ENCODE results near the gene GLCE.

The GLCE gene

DNA sequence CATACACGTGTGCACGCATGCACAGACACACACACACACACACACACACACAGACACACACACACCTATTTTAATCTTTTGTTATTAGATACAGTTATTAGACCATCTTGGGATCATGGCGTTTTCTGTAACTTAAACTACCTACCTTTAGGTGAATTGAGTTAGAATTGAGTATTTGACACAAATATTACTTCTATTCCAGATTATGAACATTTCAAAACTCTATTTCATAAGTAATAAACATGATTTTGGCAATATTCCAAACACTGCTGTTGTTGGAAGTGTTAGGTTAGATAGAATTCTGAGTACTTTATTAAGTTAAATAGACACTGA lies 65.6 kb downstream of the GLCE start:
- H3K36me3 ChIP-seq (ENCODE audit: control insufficient read depth, insufficient read depth, low read length): no peaks in the 10 kb centered on the region
- H3K27ac ChIP-seq (ENCODE audit: low read depth, low read length): no peak overlapping the region
- H3K9ac ChIP-seq (ENCODE audit: low read length): no peak overlapping the region
- H3K4me3 ChIP-seq (ENCODE audit: low read depth, low read length): no peak overlapping the region
- no peaks in the 10 kb centered on the region for H3K27me3 ChIP-seq (ENCODE audit: control insufficient read depth, insufficient read depth, low read length)
- no peaks in the 10 kb centered on the region; the same call in 1 of the 2 replicates for H3K4me1 ChIP-seq (ENCODE audit: control insufficient read depth, insufficient read depth, low read length)
- no peaks in the 10 kb centered on the region; the same call in 1 of the 2 replicates for H3K9me3 ChIP-seq (ENCODE audit: control insufficient read depth, insufficient read depth, low read depth, low read length)

DNA sequence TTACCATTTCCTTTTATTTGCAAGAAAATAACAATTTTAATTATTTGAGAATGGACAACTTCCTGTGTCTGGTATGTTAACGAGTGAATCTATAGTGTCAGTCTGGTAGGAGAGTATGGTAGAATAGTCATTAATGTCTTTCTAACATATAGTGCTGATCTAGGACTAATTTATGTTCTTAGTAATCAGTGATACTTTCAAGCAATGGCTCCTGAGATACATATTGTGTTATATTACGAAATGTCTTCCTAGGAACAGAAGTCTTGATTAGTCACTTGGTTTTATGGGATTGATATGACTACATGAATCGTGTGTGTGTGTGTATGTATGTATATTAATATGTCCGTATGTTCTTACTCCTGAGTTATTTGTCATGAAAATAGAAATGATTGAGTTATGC lies 71.7 kb downstream of the GLCE start:
- H3K27ac ChIP-seq (ENCODE audit: low read depth, low read length): no peak overlapping the region
- no peaks in the 10 kb centered on the region for H3K4me1 ChIP-seq (ENCODE audit: control insufficient read depth, insufficient read depth, low read length)
- H3K9ac ChIP-seq (ENCODE audit: low read length): no peak overlapping the region
- H3K27me3 ChIP-seq (ENCODE audit: control insufficient read depth, insufficient read depth, low read length): no peaks in the 10 kb centered on the region
- H3K4me3 ChIP-seq (ENCODE audit: low read depth, low read length): no peak overlapping the region
- H3K36me3 ChIP-seq (ENCODE audit: control insufficient read depth, insufficient read depth, low read length): no peaks in the 10 kb centered on the region
- no peaks in the 10 kb centered on the region for H3K9me3 ChIP-seq (ENCODE audit: control insufficient read depth, insufficient read depth, low read depth, low read length)

DNA sequence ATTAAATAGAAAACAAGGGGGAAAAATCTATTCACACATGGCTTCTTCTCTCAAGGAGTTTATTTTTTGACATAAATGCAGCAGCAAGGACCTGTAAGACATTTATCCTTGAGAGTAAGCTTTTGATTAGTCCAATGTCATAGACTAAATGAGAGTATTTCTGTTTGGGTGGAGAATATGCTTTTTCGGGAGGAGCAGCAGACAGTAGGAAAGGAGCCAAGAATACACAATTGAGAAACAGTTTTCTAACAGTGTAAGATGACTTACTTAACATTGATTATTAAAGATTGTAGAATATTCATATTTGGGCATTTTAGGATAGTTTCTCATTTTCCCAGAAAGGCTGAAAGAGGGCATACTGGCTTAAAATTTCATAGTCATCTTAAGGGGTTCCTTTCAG lies 72.3 kb downstream of the GLCE start:
- Histone ChIP-seq H3K36me3 (ENCODE audit: control insufficient read depth, insufficient read depth, low read length) (no peaks in the 10 kb centered on the region), H3K4me3 (ENCODE audit: low read depth, low read length) (no peak overlapping the region), H3K27ac (ENCODE audit: low read depth, low read length) (no peak overlapping the region), H3K4me1 (ENCODE audit: control insufficient read depth, insufficient read depth, low read length) (no peaks in the 10 kb centered on the region), H3K9me3 (ENCODE audit: control insufficient read depth, insufficient read depth, low read depth, low read length) (no peaks in the 10 kb centered on the region), H3K27me3 (ENCODE audit: control insufficient read depth, insufficient read depth, low read length) (no peaks in the 10 kb centered on the region), H3K9ac (ENCODE audit: low read length) (no peak overlapping the region)

DNA sequence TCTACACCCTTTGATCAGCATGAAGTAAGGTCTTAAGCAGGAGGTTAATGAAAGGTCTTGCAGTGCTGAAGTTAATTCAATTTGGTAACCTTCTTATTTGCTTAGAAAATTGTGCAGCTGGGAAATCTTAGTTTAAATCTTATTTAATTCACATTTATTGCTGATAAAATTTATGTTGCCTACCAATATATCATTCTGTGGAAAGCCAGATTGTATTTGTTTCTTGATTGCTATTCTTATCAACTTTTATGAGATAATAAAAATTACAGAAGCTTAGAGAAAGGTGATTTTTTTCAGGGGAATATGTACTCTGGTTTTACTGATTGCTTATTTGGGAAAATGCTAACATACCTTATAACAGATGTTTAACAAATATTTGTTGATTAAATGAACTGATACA lies 74.2 kb downstream of the GLCE start:
- H3K4me3 ChIP-seq (ENCODE audit: low read depth, low read length): no peak overlapping the region
- H3K27ac ChIP-seq (ENCODE audit: low read depth, low read length): no peak overlapping the region
- H3K9me3 ChIP-seq (ENCODE audit: control insufficient read depth, insufficient read depth, low read depth, low read length): no peaks in the 10 kb centered on the region
- no peaks in the 10 kb centered on the region for H3K36me3 ChIP-seq (ENCODE audit: control insufficient read depth, insufficient read depth, low read length)
- H3K27me3 ChIP-seq (ENCODE audit: control insufficient read depth, insufficient read depth, low read length): no peaks in the 10 kb centered on the region
- H3K9ac ChIP-seq (ENCODE audit: low read length): no peak overlapping the region
- H3K4me1 ChIP-seq (ENCODE audit: control insufficient read depth, insufficient read depth, low read length): no peaks in the 10 kb centered on the region

DNA sequence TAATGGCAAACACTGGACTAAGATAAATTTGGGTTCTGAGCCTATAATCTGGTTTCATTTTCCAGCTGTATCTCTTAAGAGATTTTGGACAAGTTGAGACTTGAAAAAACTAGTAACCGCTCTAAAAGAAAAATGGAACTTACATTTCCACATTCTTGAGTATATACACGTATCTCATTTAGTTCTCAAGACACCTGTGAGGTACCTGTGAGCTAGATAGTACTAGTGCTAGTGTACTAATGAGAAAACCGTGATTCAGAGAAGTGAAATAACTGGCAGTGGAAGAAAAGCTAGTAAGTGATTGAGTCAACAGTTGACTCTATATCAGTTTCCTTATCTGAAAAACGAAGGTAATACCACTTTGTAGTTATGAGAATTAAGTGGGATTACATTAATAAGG lies 76.1 kb downstream of the GLCE start:
- Histone ChIP-seq H3K9me3 (ENCODE audit: control insufficient read depth, insufficient read depth, low read depth, low read length) (no peaks in the 10 kb centered on the region), H3K36me3 (ENCODE audit: control insufficient read depth, insufficient read depth, low read length) (no peaks in the 10 kb centered on the region), H3K9ac (ENCODE audit: low read length) (no peak overlapping the region), H3K4me3 (ENCODE audit: low read depth, low read length) (no peak overlapping the region), H3K4me1 (ENCODE audit: control insufficient read depth, insufficient read depth, low read length) (no peaks in the 10 kb centered on the region), H3K27me3 (ENCODE audit: control insufficient read depth, insufficient read depth, low read length) (no peaks in the 10 kb centered on the region), H3K27ac (ENCODE audit: low read depth, low read length) (no peak overlapping the region)

DNA sequence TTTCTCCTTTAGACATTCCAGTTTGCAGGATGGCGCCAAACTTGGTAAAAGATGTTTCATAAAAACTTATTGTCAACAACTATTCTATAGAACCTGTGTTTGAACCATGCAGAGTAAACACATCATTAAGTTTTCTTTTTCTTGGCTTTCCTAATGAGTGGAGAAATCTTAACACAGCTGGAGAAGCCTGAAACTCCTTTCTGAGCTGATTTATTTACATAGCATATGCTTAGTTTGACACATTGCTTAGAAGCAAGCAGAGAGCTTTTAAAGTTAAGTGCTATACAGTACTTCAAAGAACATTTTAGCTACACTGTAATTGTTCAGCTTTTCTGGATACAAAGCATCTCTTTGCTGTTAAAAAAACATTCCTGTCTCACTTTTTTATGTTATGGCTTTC lies 77.3 kb downstream of the GLCE start:
- Histone ChIP-seq H3K4me3 (ENCODE audit: low read depth, low read length) (no peak overlapping the region), H3K4me1 (ENCODE audit: control insufficient read depth, insufficient read depth, low read length) (no peaks in the 10 kb centered on the region)

DNA sequence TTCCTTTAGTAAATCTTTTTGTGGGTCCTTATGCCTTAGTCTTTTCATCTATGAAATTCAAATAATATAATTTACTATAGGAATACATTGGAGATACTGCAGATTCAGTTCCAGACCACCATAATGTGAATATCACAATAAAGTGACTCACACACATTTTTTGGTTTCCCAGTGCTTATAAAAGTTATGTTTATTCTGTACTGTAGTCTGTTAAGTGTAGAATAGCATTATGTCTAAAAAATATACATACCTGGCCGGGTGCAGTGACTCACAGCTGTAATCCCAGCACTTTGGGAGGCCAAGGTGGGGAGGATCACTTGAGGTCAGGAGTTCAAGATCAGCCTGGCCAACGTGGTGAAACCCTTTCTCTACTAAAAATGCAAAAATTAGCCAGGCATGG lies 84.4 kb downstream of the GLCE start:
- Histone ChIP-seq H3K27me3 (ENCODE audit: control insufficient read depth, insufficient read depth, low read length) (no peaks in the 10 kb centered on the region), H3K4me1 (ENCODE audit: control insufficient read depth, insufficient read depth, low read length) (no peaks in the 10 kb centered on the region), H3K27ac (ENCODE audit: low read depth, low read length) (no peak overlapping the region), H3K36me3 (ENCODE audit: control insufficient read depth, insufficient read depth, low read length) (no peaks in the 10 kb centered on the region), H3K9ac (ENCODE audit: low read length) (no peak overlapping the region), H3K9me3 (ENCODE audit: control insufficient read depth, insufficient read depth, low read depth, low read length) (no peaks in the 10 kb centered on the region), H3K4me3 (ENCODE audit: low read depth, low read length) (no peak overlapping the region)

More for the DNA sequence above, 77.3 kb downstream of the GLCE start:
- Histone ChIP-seq H3K9ac (ENCODE audit: low read length) (no peak overlapping the region), H3K36me3 (ENCODE audit: control insufficient read depth, insufficient read depth, low read length) (no peaks in the 10 kb centered on the region), H3K27me3 (ENCODE audit: control insufficient read depth, insufficient read depth, low read length) (no peaks in the 10 kb centered on the region), H3K9me3 (ENCODE audit: control insufficient read depth, insufficient read depth, low read depth, low read length) (no peaks in the 10 kb centered on the region), H3K27ac (ENCODE audit: low read depth, low read length) (no peak overlapping the region)

DNA sequence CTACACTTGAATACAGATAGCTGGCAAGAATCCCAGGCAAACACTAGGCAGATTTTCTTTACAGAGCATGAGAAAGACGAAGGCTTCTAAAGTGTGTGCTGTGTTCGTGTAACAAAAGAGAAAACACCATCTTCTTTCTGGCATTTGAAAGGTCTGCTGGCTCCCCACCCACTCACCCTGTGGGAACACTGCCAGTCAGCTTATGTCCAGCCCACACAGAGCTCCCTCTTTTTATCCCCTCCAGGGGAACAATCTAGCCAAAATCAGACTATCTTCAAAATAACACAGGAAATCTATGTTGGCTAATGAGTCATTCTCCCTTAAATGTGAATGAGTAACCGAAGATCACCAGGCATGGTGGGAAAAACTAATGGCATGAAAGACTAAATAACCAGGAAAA lies 92.7 kb downstream of the GLCE start:
- H3K4me1 ChIP-seq (ENCODE audit: control insufficient read depth, insufficient read depth, low read length): no peaks in the 10 kb centered on the region
- no peak overlapping the region for H3K4me3 ChIP-seq (ENCODE audit: low read depth, low read length)
- no peaks in the 10 kb centered on the region for H3K9me3 ChIP-seq (ENCODE audit: control insufficient read depth, insufficient read depth, low read depth, low read length)
- no peaks in the 10 kb centered on the region for H3K27me3 ChIP-seq (ENCODE audit: control insufficient read depth, insufficient read depth, low read length)
- H3K27ac ChIP-seq (ENCODE audit: low read depth, low read length): no peak overlapping the region
- no peak overlapping the region for H3K9ac ChIP-seq (ENCODE audit: low read length)
- no peaks in the 10 kb centered on the region for H3K36me3 ChIP-seq (ENCODE audit: control insufficient read depth, insufficient read depth, low read length)

DNA sequence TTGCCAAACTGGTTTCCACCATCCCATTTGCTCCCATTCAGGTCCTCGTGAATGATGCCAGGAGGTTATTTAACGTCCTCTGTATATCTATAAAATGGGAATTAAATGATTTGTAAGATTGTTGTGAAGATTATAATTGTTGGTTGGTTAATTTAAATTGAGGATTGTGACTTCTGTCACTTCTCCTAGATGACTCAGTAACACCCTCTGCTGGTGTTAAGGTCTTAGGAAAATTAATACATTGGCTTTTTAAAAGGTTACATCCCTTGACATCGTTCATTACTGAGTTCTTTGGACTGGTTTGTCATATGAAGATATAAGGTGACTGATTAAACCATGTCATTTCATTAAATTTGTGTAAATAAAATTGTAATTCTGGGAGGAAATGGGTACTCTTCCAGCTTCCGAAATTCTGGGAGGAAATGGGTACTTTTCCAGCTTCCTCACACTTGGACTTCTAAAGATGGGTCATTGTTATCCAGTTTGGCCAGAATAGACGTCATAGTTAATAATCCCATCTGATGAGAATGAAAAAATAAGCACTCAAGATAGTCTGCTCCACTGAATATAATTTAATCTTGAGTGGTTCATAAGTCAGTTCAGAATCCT lies 105.0 kb downstream of the GLCE start:
- Histone ChIP-seq H3K27me3 (ENCODE audit: control insufficient read depth, insufficient read depth, low read length) (no peaks in the 10 kb centered on the region), H3K36me3 (ENCODE audit: control insufficient read depth, insufficient read depth, low read length) (peaks cover 3% of the 10 kb centered on the region; the same call in 1 of the 2 replicates), H3K27ac (ENCODE audit: low read depth, low read length) (no peak overlapping the region), H3K9ac (ENCODE audit: low read length) (no peak overlapping the region), H3K4me3 (ENCODE audit: low read depth, low read length) (no peak overlapping the region), H3K4me1 (ENCODE audit: control insufficient read depth, insufficient read depth, low read length) (no peaks in the 10 kb centered on the region), H3K9me3 (ENCODE audit: control insufficient read depth, insufficient read depth, low read depth, low read length) (no peaks in the 10 kb centered on the region)

DNA sequence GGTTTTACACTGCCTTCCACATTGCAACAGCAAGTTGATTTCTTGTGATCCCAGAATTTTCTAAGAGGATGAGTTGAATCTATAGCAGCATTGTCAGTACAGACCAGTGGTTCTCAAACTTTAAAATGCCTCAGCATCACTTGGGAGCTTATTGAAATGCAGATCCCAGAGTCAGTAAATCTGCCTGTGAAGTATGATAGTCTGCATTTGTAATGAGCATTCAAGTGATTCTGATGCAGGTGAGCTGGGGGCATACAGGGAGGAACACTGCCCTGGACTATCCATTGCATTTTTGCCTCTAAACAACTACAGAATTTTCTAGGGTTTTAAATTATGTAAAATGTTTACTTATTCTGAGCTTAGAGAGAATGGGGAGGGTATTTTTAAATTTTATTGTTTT lies 110.8 kb downstream of the GLCE start:
- Histone ChIP-seq H3K27me3 (ENCODE audit: control insufficient read depth, insufficient read depth, low read length) (no peaks in the 10 kb centered on the region), H3K9me3 (ENCODE audit: control insufficient read depth, insufficient read depth, low read depth, low read length) (no peaks in the 10 kb centered on the region), H3K36me3 (ENCODE audit: control insufficient read depth, insufficient read depth, low read length) (no peaks in the 10 kb centered on the region), H3K9ac (ENCODE audit: low read length) (no peak overlapping the region), H3K4me1 (ENCODE audit: control insufficient read depth, insufficient read depth, low read length) (peaks cover 25% of the 10 kb centered on the region), H3K4me3 (ENCODE audit: low read depth, low read length) (no peak overlapping the region), H3K27ac (ENCODE audit: low read depth, low read length) (no peak overlapping the region)

DNA sequence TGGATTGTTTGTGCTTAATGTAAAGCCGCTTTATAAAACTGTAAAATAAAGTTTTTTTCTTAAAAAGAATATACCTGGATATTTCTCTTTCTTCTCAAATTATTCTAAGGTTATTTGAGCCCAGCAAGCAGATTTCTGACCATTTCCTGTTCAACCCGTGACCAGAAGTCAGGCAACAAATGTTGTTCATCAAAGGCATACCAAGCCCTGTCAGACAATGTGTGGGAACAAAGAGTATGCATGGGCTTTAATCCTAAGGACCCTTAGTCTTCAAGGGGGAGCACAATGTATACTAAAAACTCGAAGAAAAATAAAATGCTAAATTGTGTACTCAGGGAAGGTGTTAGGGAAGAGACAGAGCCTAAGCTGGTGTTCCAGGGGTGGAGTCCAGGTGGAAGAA lies 111.7 kb downstream of the GLCE start:
- Histone ChIP-seq H3K4me1 (ENCODE audit: control insufficient read depth, insufficient read depth, low read length) (peaks cover 28% of the 10 kb centered on the region), H3K36me3 (ENCODE audit: control insufficient read depth, insufficient read depth, low read length) (no peaks in the 10 kb centered on the region), H3K27me3 (ENCODE audit: control insufficient read depth, insufficient read depth, low read length) (no peaks in the 10 kb centered on the region)

DNA sequence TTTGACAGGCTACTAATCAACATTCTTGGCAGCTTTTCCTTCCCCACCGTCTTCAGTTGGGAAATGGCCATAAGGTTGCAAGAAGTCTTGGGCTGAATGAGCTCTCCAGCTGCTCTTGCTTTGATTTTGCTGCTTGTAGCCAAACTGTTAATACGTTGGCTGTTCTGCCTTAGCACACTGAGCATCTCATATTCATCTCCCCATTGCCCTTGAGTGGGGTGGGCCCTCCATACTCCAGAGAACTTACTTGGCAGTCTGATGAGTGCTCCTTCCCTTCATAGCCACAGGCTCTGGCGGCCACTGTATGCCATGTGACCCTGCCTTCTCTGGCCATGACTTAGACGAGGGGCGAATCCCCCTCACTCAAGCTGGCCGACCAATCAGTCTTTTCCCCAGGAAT lies 112.5 kb downstream of the GLCE start:
- no peaks in the 10 kb centered on the region for H3K36me3 ChIP-seq (ENCODE audit: control insufficient read depth, insufficient read depth, low read length)
- H3K9me3 ChIP-seq (ENCODE audit: control insufficient read depth, insufficient read depth, low read depth, low read length): no peaks in the 10 kb centered on the region
- no peak overlapping the region for H3K27ac ChIP-seq (ENCODE audit: low read depth, low read length)
- H3K4me3 ChIP-seq (ENCODE audit: low read depth, low read length): no peak overlapping the region
- H3K27me3 ChIP-seq (ENCODE audit: control insufficient read depth, insufficient read depth, low read length): no peaks in the 10 kb centered on the region
- no peak overlapping the region for H3K9ac ChIP-seq (ENCODE audit: low read length)
- H3K4me1 ChIP-seq (ENCODE audit: control insufficient read depth, insufficient read depth, low read length): peaks cover 28% of the 10 kb centered on the region

More for the DNA sequence above, 111.7 kb downstream of the GLCE start:
- H3K27ac ChIP-seq (ENCODE audit: low read depth, low read length): no peak overlapping the region
- no peak overlapping the region for H3K9ac ChIP-seq (ENCODE audit: low read length)
- no peaks in the 10 kb centered on the region for H3K9me3 ChIP-seq (ENCODE audit: control insufficient read depth, insufficient read depth, low read depth, low read length)
- no peak overlapping the region for H3K4me3 ChIP-seq (ENCODE audit: low read depth, low read length)
